ENCODE results near the gene PLVAP.
"Not testable (repeated sequence)": the region's sequence is repeated elsewhere in the genome, so short reads cannot be mapped to it uniquely, and the experiment has no call there.

The PLVAP gene

DNA sequence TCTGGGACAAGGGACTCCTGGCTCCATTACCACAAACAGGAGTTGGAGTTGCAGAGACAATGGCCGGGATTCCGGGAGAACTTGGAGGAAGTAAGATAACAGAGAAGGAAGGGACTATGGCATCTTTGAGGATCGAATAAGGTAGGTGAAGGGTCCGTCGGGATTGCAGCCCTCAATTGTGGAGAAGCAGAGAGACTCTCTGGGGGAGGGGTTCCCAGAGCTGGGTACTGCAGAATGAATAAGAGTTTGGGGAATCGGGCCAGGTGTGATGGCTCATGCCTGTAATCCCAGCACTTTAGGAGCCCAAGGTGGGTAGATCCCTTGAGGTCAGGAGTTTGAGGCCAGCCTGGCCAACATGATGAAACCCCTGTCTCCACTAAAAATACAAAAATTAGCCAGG is 24.5 kb upstream of the PLVAP start:
- DNase-seq = no peak

DNA sequence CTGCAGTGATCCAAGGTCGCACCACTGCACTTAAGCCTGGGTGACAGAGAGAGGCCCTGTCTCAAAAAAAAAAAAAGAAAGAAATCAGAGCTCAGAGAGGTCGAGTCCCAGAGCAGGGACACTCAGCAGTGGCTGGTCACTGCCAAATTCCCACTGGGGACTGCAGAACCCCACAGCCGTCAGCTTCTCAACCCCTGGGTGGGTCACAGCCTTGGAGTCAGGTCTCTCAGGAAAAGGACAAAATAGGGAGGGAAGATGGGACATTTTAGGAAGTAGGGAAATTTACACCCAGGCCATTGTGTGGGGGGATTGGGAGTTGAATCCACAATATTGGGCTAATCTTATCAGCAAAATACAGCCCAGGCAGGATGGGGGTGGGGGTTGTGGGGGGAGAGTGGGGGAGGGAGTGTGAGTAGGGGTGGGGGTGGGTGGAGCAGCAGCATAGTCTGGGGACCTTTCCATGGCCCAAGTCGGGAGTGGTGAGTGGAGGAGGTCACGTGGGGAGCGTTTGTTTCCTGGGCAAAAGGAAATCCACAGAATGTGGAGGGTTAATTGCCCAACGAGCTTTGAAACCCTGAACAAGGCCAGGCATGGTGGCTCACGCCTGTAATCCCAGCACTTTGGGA is 21.9 kb upstream of the PLVAP start:
- DNase-seq = no peak

DNA sequence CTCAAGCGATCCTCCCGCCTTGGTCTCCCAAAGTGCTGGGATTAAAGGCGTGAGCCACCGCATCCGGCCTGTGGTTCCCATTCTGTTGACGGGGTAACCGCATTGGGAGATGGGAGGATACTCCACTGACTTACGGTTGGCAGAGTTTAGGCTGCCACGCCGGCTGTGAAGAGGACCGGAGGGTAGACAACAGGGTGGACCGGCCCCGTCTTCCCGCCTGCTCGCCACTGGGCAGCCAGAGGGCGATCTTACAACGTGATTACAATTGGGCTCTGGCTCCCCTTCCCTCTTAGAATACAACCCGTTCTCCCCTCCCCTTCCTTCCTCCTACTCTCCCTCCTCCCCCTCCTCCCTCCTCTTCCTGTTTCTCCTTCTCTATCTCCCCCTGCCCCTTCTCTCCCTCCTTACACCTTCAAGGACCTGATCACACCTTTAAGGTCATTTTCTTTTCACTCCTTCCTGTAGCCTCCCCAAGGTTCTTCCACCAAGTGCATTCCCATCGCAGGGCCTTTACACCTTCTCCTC is 17.8 kb upstream of the PLVAP start:
- peak in 1 of 2 experiments; percentile 35 for DNase-seq

DNA sequence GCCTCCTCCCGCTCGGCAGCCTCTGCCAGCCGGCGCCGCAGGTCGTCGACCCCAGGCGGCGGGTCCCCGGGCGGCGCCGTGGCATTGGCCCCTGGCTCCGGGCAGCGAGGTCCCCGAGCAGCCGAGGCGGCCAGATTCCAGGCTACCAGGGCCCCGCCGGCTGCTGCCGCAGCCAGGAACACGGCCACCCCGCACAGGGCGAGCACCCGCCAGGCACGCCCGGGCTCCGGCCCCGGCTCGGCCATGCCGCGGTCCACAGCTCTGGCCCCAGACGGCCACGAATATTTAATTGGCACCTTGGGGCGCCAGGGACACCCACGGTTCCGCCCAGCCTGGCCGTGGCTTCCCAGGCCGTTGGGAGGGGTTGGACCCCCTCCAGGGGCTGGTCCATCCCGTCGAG is 16.8 kb upstream of the PLVAP start, which contains the start of gene CCDC194:
CCDC194 (minus strand) TSS at position 283 of the 400 bp plus-strand sequence; CDS start at position 245, 38 bp downstream.
- no peak for DNase-seq

DNA sequence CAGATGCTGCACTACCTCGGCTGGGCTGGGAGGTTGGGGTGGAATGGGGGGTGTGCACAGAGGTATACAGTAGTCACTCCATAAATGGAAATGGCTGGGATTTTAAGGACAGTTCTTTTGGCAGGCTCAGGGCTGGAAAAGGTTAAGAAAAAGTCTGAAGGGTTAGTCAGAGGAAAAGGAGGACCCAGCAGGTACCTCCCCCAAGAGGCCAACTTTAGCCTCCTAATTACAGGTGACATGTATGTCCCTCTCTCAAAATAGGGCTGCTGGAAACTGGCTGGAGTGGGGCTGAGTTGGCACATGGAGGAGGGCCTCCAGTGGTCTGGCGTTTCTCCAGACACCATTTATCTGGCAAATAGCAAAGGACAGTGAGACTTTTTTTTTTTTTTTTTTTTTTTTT is 15.9 kb upstream of the PLVAP start:
- DNase-seq = no peak

DNA sequence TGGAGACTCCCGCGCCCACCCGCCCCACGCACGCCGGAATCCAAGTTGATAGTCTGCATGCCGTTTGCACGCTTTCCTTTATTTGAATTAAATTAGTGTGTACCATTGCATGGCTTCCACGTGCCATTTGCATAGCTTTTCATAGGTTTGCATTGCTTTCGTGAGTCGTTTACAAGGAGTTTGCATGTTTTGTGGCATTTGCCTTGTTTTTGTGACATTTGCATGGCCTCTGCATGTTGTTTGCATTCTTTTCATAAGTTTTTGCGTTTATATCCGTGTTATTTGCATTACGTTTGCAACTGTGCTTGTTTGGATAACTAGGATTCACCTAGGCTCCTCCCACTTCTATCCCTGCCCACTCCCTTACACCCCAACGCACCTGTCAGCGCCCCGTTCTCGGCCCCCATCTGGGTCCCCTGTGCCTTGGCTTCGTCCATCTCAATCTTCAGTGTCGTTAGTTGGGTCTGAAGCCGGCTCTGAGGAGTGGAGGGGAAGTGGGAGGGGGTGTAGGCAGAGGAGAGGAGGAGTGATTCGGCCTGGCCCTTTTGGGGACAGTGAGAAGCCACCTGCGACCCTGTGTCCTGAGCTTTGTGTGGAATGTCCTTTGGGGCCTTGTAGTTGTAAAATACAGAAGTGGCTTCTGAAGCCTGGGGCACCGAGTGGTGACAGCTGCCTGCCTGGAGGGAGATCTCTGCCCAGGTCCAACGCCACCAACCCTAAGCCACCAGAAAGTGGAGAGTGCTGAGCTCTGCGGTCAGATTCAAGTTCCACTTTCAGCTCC is 14.4 kb upstream of the PLVAP start:
- no peak for DNase-seq

DNA sequence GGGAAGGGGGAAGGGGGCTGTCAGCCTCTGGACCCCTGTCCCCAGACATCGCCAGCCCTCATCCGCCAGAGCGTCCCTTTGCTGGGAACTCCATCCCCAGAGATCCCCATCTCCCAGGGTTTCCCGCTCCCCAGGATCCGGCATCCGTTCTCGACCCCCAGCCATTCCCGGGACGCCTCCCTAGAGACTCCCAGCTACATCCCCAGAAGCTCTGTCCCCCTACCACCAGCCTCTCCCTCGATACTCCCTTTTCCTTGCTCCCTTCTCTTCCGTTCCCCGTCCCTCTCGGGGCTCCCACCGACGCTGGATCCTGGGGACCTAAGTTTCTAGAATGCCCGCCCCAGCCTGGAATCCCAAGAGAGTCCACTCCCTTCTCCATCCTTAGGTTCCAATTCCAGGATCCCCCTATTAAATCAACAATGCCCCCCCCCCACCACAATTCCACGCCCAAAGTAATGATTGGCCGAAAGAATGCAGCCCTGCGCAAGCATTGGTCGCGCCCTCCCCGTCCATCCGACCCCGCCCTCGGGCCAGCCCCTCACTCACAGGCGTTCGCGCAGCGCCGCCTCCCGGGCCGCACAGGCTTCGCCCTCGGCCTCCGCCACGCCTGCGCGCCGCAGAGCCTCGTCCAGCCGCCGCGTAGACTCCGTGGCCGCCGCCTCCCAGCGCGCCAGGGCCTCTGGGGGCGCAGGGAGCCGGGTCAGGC is 13.7 kb upstream of the PLVAP start:
- peak; percentile 38 to 84 for DNase-seq

DNA sequence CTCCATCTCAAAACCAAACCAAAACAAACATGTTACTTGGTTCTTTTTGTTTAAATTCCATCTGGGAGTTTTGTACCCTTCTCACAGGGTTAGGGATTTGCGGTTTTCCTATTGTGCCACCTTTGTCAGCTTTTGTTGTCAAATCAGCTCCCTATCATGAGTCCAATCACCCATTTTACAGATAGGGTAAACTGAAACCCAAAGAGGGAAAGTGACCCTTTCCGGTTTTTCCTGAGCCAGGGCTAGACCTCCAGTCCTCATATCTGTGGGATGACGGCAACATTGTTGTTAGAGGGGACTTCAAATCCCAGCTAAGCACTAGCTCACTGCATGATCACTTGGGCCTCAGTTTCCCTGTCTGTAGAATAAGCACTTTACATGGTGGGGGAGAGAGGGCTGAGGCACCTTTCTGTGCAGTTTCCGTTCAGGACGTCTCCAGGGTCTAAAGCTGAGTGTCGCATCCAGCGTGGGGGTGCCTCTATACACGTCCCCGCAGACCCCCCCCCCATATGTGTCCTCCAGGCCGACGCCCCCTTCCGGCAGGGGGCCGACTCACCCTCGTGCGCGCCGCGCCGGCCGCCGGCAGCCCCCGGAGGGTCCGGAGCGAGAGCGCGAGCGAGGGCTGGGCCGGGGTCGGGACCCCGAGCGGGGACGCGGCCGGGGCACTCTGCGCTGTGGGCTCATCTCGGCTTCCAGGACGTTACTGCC is 13.0 kb upstream of the PLVAP start:
- DNase-seq = no peak

DNA sequence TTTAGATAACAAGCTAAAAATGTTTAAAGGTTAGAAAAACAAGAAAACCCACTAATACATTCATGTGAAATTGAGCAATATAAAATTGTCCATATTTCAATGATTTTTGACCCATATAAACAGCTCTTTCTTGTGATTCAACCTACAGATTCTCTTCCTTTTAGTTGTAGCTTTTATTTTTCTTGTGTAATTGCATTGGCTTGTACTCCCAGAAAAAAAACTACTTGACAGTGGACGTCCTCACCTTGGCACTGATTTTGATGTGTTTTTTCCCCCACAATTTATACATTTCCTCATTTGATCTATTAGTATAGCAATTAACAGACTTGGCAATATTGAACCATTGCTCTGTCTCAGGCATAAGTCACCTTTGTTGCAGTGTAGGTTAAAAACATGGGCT is 12.1 kb upstream of the PLVAP start:
- no peak for DNase-seq

DNA sequence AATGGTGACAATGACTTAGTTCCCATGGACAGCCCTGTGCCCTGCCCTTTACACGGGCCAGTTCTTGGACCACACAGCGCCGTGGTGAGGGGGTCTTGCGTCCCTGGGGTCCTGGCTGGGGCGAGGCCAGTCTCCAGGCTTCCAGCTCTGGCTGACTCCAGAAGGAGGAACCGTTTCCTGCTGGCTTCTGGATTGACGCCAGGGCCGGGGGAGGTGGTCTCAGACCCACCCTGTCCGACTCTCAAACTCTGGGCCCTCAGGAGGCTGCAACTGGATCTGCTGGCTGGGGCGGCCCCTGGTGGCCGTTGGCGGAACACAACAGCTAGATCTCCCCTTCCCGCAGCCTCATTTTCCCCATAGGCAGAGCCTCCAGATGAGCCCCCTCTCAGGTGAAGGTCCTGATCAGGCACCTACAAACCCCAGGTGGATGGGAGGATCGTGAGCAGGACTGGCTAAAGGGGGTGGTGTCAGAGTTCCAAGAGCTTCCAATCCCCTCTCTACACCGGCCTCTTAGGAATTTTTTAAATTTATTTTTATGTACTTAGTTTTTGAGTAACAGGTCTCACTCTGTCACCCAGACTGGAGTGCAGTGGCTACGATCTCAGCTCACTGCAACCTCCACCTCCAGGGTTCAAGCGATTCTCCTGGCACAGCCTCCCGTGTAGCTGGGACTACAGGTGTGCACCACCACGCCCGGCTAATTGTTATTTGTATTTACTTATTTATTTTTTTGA is 8.9 kb upstream of the PLVAP start:
- peak in 1 of 2 experiments; percentile 29 for DNase-seq

DNA sequence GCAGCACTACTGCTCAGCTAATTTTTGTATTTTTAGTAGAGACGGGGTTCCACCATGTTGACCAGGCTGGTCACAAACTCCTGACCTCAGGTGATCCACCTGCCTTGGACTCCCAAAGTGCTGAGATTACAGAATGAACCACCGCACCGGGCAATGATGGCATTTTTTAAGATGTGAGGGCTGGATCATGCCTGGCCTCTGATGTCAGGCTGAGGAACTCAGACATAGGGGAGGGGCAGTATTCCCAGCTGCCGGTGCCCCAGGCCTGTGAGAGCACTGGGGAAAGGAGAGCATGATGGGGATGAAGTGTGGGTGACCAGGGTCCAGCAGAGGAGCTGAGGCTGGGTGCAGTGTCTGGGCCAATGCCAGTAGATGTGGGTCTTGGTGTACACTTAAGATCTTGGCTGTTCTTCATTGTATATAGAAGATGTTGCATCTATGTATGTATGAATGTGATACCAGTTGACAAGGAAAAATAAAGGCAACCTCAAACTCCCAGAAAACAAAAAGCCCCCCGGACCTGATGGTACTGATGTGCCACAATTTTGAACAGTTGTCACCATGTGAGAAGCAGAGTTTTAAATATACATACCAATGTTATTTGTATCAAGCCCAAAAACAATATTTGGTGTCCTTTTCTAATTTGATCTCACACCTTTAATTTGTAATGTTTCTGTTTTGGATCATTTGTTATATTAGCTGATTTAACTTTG is 3.4 kb upstream of the PLVAP start:
- DNase-seq = no peak

DNA sequence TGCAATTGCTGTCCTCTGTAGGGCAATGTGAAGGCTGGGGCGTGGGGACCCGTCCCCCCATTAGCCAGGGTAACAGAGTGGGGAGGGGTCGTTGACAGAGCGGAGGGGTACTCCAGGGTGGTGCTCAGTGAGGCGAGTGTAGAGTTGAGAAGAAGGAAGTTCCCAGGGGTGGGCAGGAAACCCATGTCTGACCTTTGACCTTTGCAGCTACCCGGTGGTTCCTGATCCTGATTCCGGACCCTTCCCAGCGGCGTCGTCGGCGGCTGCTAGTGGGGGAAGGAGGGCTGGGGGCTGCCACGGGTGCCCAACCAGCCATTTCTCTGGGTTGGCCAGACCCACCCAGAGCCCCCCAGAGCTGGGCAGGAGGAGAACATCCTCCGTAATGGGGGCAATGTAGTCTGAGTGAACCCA is 2.1 kb upstream of the PLVAP start:
- DNase-seq = no peak

DNA sequence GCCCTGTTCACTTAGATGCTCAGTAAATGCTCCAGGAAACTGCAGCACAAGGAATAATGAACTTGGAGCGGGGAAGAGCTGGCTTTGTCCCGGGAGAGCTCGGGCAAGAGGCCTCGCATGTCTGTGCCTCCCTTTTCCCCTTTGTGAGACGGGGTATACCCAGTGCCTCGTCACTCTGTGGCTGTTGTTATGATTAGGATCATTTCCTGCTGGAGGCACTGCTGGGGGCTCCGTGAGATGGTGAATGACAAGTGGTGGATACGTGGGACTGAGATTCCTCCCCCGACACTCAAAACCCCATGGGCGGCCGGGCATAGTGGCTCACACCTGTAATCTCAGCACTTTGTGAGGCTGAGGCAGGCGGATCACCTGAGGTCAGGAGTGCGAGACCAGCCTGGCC is 1.1 kb upstream of the PLVAP start:
- no peak for DNase-seq

DNA sequence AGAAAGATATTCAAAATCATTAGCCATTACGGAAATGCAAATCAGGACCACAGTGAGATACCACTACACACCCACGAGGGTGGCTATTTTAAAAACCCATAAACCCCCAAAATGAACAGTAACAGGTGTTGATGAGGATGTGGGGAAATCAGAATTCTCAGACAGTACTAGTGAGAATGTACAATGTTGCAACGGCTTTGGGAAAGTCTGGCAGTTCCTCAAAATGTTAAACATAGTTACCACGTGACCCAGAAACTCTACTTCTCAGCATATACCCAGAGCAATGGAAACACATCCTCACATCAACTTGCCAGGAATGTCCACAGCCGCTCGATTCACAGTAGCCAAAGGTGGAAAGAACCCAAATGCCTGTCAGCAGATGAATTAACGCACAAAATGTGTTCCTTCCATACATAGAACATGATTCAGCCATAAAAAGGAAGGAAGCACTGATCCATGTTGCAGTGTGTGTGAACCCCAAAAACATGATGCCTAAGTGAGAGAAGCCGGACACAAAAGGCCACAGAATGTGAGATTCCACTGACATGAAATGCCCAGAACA is 7.0 kb downstream of the PLVAP start:
- no peak for DNase-seq

DNA sequence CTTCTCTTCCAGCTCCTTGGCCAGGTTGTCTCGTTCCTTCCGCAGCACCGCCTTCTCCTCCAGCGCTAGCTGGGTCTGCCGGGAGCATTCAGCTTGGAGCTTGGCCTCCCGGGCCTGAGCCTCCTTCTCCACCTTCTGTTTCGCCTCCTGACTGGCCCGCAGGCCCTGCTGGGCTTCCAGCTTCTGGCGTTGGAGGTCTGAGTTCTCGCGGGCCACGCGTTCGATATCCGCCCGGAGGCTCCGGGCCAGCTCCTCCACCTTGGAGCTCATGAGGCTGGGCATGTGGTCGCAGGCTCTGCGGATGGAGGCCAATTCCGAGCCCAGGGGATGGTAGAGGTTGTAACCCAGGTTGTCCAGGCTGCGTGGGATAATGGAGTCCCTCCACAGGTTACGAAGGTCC is 11.8 kb downstream of the PLVAP start:
- no peak for DNase-seq

DNA sequence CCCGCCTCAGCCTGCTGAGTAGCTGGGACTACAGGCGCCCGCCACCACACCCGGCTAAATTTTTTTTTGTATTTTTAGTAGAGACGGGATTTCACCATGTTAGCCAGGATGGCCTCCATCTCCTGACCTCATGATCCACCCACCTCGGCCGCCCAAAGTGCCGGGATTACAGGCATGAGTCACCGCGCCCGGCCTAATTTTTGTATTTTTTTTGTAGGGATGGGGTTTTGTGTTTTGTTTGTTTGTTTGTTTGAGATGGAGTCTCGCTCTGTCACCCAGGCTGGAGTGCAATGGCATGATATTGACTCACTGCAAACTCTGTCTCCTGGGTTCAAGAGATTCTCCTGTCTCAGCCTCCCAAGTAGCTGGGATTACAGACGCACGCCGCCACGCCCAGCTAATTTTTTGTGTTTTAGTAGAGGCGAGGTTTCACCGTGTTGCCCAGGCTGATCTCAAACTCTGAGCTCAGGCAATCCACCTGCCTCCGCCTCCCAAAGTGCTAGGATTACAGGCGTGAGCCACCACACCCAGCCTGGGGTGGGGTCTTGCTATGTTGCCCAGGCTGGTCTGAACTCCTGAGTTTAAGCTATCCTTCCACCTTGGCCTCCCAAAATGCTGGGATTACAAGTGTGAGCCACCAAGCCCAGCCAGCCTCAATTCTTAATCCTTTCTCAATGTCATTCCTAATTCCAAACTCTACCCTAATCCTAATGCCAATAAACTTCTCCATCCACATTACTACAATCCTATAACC is 13.1 kb downstream of the PLVAP start:
- DNase-seq = not testable (repeated sequence)

DNA sequence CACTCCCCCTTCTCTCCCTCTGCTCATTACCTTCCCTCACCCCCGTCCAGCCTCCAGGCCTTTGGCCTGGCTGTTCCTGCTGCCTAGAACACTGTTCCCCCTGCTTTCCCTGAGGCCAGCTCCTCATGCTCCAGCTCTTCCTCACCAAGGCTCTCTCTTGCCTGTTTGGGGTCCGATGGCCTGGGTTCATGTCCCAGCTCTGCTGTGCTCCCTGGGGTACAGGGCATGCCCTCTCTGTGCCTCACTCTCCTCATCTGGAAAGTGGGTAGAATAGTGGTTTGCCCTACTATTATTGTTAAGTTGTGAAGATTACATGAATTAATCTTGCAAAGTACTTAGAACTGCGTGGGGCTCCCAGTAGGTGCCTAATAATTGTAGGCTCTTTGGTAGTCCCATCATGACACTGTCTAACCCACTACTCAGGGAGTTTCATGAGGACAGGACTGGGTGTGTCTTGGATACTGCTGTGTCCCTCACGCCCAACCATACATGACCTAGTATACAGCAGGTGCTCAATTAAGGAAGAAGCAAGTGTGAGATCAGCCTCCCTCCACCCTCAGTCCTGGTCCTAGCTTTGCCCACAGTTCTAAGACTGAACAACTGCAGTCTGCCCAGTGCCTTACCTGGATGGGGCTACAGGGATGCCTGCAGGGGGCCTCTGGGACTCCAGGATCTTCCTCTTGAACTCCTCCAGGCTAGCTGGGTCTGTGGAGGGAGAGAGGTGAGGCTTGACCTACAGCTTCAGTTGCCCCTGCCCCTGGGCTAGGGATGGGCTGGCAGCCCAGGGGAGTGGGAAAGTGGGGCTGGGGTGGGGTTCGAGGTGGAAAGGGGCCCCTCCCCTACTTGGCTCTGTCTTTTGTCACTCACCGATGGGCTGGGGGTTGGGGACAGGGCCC is 17.0 kb downstream of the PLVAP start:
- no peak for DNase-seq

DNA sequence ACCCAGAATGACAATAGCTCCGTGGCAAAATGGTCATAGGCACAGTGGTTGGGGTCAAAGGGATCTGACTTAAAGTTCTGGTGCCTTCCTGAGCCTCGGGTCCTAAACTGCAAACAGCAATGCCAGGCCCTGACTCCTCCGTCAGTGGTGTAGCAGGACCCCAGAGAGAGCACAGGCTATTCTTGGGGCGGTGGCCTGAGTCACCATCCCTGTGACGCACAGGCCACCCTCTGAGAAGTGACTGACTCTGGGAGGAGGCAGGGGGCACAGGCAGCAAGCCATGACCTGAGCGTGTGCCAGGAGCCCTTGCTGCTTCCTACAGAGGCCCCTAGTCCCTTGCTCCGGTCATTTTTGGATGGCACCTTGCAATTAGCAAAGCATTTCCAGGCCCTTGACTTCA is 18.7 kb downstream of the PLVAP start:
- DNase-seq = peak in 1 of 2 experiments; percentile 15

DNA sequence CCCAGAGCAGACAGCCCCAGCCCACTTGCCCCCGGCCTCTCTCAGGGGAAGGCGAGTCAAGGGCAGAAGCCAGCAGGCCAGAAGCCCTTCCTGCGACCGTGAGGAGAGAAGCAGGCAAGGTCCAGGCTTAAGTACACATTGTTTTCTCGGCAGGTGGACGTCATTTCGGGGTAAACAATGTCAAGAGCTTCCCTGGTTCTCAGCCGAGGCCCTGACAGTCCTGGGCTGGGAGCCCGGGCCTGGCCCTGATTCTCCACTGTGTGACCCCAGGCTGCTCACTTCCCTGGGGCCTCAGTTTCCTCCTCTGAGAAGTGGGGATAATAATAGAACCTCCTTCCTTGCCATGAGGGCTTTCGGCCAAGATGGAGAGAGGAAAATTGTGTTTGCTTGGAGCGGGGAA is 19.4 kb downstream of the PLVAP start:
- no peak for DNase-seq

Measured in SW 1271 (cell line).